Left renal cortex interstitium (tissue), 4 donors: ENCODE measurements around the gene IFNLR1. TPM values are rescaled to one million over a fixed set of nuclear protein-coding genes. Genes with fewer than 3 reads are reported as not detected.

Experiments
- DNase-seq, 4 donors: peaks; one replicate each; pipeline ENCODE4 v3.0.0-alpha.2; 2013; ENCODE audit warnings: low read depth in 4 of 4, low spot score in 2 of 4, missing footprints in 1 of 4
- polyA plus RNA-seq, 4 donors: library from polyadenylated mRNA; unstranded; fragments of 120-200 nt; gene quantifications; one replicate each; pipeline ENCODE4 v1.2.1, GENCODE V29; 2013; ENCODE audit not compliant: insufficient read length in 4 of 4

The IFNLR1 gene
- polyA plus RNA-seq, 4 donors: 3.9 to 6.9 (median 5.2) TPM

GRCh38 chr1:24152631-24153494 lies 34.2 kb downstream of the IFNLR1 start:
- no peak for DNase-seq

DNA sequence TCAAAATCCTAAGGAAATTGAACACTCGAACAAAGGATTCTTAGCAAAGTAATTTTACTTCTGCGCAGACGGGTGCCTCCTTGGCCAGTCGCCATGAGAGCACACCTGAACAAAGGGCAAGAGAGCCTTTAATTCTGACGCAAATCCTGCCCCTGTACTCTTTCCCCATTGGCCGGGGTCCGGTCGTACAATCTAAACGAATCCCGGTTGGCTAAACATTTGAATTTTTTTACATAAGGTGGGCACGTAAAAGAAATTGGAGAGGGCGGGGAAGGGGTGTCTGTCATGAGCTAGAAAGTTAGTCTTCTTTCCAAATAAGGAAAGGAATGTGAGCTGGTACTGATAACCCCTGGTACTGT lies 35.9 kb downstream of the IFNLR1 start:
- DNase-seq: peak; percentile 30 to 69 (median 54)

DNA sequence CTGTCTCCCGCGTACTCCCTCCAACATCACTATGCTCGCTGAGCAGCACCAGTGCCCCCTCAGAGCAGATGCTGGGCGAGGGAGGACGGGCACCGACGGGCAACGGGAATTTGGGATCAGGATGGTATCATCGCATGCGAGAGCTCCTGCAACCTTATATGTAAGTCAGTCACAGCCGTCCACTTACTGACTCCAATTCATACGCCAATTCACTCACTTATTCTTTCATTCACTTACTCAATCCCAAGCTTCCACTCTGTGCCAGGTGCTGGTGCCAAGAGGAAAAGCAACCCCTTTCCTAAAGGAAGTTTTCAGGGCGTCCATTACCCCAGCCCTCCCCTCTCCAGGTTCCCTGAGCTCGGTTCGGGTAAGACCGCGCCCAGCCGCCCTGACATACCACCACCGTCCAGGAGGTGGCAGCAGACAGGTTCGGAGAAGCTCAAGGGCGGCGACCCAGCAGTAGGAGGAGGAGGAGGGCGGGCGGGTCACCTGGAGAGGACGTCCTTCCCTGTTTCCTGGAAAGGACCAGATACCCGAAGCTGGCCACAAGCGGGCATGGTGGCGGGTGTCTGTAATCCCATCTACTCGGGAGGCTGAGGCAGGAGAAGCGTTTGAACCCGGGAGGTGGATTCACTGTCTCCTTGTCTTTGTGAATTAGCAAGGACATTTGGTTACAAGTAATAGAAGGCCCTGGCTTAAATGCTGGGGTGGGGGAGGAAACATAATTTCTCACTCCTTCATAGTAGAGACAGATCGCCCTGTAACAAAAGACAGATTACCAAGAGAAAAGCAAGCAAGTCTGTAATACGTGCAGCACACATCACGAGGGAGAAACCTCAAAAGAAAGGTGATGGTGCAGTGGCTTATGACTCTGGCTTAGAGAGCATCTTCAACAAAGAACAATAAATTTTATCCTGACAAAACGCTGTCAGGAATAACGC lies 36.6 kb downstream of the IFNLR1 start:
- DNase-seq: peak; percentile 72 to 84 (median 73)

DNA sequence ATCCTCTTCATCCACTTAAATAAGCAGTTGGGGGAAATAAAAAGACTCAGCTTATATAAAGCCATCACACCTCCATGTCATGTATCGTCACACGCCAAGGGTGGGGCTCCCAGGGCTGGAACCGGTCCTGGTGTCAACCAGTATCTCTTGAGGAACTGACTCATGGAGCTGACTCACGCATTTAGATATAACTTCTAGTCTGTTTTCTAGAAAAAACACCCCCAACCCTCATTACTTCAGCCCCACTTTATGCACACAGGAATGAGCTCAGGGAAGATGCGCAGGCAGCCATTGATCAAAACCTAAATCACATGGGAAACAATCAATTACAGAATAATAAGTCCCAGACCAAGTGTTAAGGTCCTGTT lies 37.2 kb downstream of the IFNLR1 start:
- no peak for DNase-seq

DNA sequence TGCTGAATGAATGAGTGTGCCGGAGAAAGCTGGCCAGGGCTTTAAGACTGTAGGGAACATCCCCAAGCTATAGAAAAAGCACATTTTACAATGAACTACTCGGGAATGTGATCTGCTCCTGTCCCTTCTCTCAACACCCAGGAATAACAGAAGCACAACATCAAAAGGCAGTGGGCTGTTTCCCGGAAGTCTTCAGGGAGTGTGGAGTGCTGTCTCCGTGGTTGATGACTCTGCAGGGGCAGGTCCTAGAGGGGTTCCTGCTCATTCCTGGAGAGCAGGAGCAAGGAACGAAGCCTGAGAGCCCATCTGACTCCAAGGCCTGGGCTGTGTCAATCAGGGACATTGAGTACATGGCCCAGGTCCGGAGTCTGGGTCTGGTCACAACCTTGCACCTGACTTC lies 39.3 kb downstream of the IFNLR1 start:
- DNase-seq: no peak

- DNase-seq: no peak
Measured at GRCh38 chr1:24147194-24147593, 39.9 kb downstream of the IFNLR1 start.

DNA sequence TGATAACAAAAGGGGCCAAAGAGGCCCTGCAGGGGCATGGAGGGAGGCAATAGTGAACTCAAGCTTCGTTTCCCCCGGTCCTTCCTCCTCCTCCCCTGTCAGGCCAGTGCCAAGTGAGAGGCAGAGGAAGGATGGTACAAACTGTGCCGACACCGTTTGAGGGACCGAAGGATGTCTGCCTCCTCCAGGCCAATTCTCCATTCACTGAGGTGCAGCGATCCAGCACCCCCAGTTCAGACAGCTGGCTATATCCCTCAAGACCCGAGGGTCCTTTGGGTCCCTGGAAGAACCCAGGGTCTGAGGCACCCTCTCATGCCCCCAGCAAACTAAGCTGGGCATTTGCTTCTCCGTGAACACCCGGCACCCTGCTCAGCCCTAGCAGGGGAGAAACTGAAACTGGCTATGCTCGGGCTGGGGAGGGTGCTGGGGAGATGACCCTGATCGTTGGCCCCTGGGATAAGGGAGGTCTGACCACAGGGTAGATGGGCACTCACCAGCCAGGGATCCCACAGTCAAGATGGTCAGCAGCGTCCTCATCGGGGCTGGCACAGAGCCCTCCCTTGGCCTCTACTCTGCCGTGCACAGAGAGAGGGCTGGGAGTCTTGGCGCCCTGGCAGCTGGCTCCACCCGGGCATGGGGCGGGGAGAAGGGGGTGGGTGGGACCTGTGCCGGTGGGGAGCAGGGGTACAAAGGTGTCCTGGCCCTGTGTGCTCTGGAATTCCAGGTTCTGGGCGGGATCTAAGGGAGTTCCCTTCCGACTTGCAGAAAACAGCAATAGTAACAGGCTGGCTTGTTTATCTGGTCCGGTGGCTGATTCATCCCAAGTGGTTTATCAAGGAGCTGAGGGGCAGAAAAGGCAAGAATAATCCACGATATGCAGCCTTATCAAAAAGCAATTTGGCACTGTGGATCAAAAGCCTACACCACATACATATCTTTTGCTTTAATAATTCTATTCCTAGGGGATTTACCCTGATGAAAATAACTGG lies 44.2 kb downstream of the IFNLR1 start, which contains the start of gene IL22RA1:
IL22RA1 (minus strand) TSS at position 595 of the 989 bp plus-strand sequence; CDS start at position 537, 58 bp downstream.
- no peak for DNase-seq

- no peak for DNase-seq
Measured at GRCh38 chr1:24141311-24141997, 45.6 kb downstream of the IFNLR1 start.

DNA sequence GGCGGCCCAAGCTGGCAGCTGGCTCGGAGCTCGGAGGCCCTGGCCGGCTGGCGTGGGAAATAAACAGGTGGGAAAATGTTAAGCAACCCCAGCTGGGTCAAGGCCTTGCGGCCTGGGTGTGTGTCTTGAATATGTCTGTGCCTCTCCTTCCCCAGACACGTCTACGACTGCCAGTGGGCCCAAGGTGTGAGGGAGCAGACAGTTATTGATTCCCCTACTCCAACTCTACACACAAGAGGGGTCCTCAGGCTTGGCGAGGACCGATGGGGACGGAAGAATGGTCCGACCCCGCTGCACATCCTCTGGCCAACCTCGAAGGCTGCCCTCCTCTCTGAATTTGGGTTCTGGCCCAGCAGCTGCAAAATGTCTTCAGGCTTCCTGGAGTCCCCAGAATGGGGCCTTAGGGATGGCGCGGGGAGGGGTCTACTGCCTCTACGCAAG lies 46.3 kb downstream of the IFNLR1 start:
- no peak for DNase-seq

- DNase-seq: no peak
Measured at GRCh38 chr1:24139841-24140425, 47.2 kb downstream of the IFNLR1 start.

GRCh38 chr1:24139222-24139489 lies 47.9 kb downstream of the IFNLR1 start:
- no peak for DNase-seq

- no peak for DNase-seq
Measured at GRCh38 chr1:24138476-24139221, 48.4 kb downstream of the IFNLR1 start.

DNA sequence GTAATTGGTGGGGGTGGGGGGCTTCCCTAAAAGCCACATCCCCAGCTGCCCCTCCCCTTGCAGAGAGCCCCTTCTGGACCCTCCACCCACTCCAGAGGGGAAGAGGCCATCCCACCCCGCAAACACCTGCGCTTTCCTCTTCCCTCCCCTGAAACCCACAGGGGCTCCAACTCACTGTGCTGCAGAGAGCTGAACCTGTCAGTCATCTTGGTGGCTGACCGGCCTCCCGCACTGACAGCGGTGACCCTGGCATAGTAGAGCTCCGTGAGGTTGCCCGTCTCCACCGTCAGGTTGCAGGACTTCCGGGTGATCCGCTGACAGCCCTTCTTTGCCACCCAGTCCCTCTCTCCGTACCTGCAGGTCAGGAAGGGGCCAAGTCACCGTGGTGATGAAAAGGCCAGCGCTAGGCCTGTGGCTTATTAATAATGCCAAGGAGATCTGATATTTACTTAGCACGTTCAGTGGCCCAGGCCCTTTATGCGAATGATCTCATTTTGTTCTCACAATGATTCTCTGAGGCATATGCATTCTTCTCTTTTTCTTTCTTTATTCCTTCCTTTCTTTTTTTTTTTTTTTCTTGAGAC lies 50.0 kb downstream of the IFNLR1 start:
- no peak for DNase-seq

DNA sequence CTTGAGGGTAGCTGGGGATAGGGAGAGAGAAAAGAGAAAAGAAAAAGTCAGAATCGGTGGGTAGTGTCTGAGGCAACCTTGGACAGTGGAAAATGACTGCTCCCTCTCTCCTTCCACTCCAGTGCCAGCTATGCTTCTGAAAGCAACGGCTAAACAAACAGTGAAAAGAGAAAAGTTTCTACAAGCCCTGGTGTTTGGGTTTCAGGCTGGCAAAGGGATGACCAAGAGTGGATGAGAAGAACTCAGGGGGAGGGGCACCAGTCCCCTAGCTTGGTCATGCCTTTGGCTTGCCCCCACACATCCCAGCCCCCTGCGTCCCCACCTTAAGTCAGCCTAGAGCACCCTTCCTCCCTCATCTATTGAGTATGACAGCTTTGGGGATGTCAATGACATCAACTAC lies 52.7 kb downstream of the IFNLR1 start:
- DNase-seq: no peak

DNA sequence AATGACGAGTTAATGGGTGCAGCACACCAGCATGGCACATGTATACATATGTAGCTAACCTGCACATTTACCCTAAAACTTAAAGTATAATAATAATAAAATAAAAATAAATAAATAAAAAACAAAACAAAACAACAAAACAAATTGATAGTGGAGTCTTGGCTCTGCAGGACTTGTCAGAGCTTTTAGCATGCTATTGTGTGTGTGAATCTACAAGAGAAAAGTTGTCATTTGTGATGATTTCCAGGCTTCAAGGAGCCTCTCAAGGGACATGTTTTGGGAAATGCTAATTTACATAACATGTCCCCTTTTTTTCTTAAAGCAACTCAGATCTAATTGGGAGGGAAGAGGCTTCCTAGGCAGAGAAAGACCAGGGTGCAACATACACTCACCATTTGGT lies 53.3 kb downstream of the IFNLR1 start:
- DNase-seq: no peak

GRCh38 chr1:24130385-24130784 lies 56.7 kb downstream of the IFNLR1 start:
- no peak for DNase-seq

DNA sequence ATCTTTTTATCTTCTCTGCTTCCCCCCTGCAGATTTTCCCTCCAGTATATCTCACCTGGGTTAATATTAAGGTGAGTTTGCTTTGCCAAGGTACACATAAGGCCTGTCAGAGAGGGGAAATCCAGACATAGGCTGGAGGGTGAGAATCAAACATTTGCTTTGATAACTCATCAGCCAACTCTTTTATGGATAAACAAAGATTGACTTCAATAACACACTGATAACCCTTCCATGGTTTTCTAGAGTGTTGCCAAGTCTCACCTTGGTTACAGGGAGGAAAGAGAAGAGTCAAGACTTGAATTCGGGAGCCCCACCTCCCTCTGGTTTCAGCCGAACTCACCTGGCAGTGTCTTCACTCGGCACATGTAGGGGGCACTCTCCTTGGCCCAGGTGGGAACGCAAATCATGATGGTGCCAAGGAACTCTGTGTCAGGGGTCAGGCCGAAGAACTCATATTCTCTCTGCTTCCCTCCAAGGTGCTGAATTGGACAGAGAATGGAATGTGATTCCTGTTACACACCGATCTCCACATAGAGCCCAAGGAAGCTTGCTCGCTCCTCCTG lies 59.2 kb downstream of the IFNLR1 start:
- no peak for DNase-seq

DNA sequence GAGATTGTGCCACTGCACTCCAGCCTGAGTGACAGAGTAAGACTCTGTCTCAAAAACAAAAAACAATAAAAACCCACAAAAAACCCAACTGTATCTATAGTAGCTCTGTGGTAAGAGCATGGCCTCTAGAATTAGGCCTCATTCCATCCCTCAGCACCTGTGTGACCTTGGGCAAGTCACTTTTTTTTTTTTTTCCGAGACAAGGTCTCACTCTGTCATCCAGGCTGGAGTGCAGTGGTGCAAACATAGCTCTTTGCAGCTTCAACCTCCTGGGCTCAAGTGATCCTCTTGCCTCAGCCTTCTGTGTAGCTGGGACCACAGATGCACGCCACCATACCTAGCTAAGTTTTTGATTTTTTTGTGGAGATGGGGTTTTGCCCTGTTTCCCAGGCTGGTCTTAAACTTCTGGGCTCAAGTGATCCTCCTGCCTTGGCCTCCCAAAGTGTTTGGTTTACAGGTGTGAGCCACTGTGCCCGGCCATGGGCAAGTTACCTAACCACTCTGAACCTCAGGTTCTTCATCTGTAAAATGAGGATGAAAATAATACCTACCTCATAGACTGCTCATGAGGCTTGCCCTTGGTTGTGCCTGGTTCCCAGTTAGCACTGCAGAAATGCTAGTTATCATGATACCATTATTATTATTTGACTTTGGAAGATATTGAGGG lies 59.8 kb downstream of the IFNLR1 start:
- no peak for DNase-seq
